Activated T-helper 2 cell treated with anti-CD3 and anti-CD28 coated beads, Interferon-gamma antibody, Interleukin-2, Interleukin-4, amounts not matched to agents 10 μg/mL and 5 μg/mL and 100 μg/mL, durations not matched to agents 14 hours and 24 hours and 36 hours (primary cell): Measurements from ENCODE around the gene HK2. TPM values are rescaled to one million over a fixed set of nuclear protein-coding genes. Genes with fewer than 3 reads are reported as not detected.
"Not testable (repeated sequence)": the region's sequence is repeated elsewhere in the genome, so short reads cannot be mapped to it uniquely, and the experiment has no call there.

Experiments used
- DNase-seq: peaks from one replicate; pipeline ENCODE4 v3.0.0; 2021; ENCODE audit warnings: low spot score
- H3K27ac Mint-ChIP-seq: one replicate; pipeline ENCODE4 v1.8.0; 2021; ENCODE audit warnings: mixed read lengths
- H3K27me3 Mint-ChIP-seq: one replicate; pipeline ENCODE4 v1.8.0; 2021; ENCODE audit warnings: low read depth, mixed read lengths
- H3K36me3 Mint-ChIP-seq: one replicate; pipeline ENCODE4 v1.8.0; 2021; ENCODE audit warnings: low read depth, mixed read lengths
- H3K4me1 Mint-ChIP-seq: one replicate; pipeline ENCODE4 v1.8.0; 2021; ENCODE audit warnings: low read depth, mixed read lengths
- H3K4me3 Mint-ChIP-seq: one replicate; pipeline ENCODE4 v1.8.0; 2021; ENCODE audit warnings: low read depth, mild to moderate bottlenecking, moderate library complexity, mixed read lengths
- H3K9me3 Mint-ChIP-seq: one replicate; pipeline ENCODE4 v1.8.0; 2021; ENCODE audit warnings: mixed read lengths
- intact Hi-C: fragments of 100-400 bp; cut with micrococcal nuclease; formaldehyde crosslinking; loops from one replicate; pipeline ENCODE4 v1.15.1; 2023
- total RNA-seq: library from RNA; stranded (reverse); gene quantifications from 2 replicates; pipeline ENCODE4 v1.2.3, GENCODE V29; 2022

HK2 gene
- total RNA-seq, 1 donor from 2014 or later, result 102 TPM

GRCh38 chr2:74855114-74855707 lies 21.3 kb downstream of the HK2 start:
- H3K27me3 Mint-ChIP-seq, H3K4me3 Mint-ChIP-seq, H3K27ac Mint-ChIP-seq, H3K9me3 Mint-ChIP-seq, DNase-seq, intact Hi-C loops: not testable (repeated sequence)
- peaks cover 70% of the 10 kb centered on the region for H3K36me3 Mint-ChIP-seq
- H3K4me1 Mint-ChIP-seq, result peaks cover 31% of the 10 kb centered on the region

- Mint-ChIP-seq H3K27me3 (no peaks in the 10 kb centered on the region), H3K4me1 (peaks cover 24% of the 10 kb centered on the region), H3K36me3 (peaks cover 69% of the 10 kb centered on the region), H3K27ac (no peak overlapping the region), H3K9me3 (no peaks in the 10 kb centered on the region), H3K4me3 (no peak overlapping the region)
- DNase-seq, result no peak
- intact Hi-C loops, result no loop called here
Measured at GRCh38 chr2:74856004-74856578, 22.2 kb downstream of the HK2 start.

DNA sequence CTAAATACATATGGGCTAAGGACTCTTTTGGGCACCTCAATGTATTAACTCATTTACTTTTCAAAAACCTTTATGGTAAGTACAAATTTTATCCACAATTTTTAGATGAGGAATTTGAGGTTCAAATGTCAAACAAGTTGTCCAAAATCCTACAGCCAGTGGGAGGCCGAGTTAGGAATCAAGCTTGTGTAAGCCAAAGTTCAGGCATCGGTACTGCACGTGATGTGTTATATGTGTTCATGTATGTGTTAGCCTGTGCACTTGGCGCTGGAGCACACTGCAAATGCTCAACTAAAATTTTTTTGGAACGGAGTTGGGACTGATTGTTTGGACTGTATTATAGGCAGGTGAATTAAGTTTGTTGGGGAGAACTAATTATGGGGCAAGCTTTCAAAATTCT lies 22.7 kb downstream of the HK2 start:
- Mint-ChIP-seq H3K4me3 (no peak overlapping the region), H3K36me3 (peaks cover 65% of the 10 kb centered on the region)
- intact Hi-C loops, result no loop called here

GRCh38 chr2:74857215-74857614 lies 23.3 kb downstream of the HK2 start:
- no peaks in the 10 kb centered on the region for H3K27me3 Mint-ChIP-seq
- H3K36me3 Mint-ChIP-seq, result peaks cover 69% of the 10 kb centered on the region
- H3K4me3 Mint-ChIP-seq, result no peak overlapping the region
- no peaks in the 10 kb centered on the region for H3K9me3 Mint-ChIP-seq
- H3K4me1 Mint-ChIP-seq, result peaks cover 26% of the 10 kb centered on the region
- no peak for DNase-seq
- H3K27ac Mint-ChIP-seq, result no peak overlapping the region
- intact Hi-C loops, result no loop called here

More for the DNA sequence above, 22.7 kb downstream of the HK2 start:
- DNase-seq, result no peak
- no peaks in the 10 kb centered on the region for H3K27me3 Mint-ChIP-seq
- H3K27ac Mint-ChIP-seq, result no peak overlapping the region
- no peaks in the 10 kb centered on the region for H3K9me3 Mint-ChIP-seq
- peaks cover 21% of the 10 kb centered on the region for H3K4me1 Mint-ChIP-seq

GRCh38 chr2:74857725-74858124 lies 23.8 kb downstream of the HK2 start:
- H3K36me3 Mint-ChIP-seq, result peaks cover 71% of the 10 kb centered on the region
- H3K4me3 Mint-ChIP-seq, result no peak overlapping the region
- no peak for DNase-seq
- H3K27me3 Mint-ChIP-seq, result no peaks in the 10 kb centered on the region
- peaks cover 30% of the 10 kb centered on the region for H3K4me1 Mint-ChIP-seq
- H3K9me3 Mint-ChIP-seq, result no peaks in the 10 kb centered on the region
- intact Hi-C loops, result loop anchor here (2.0 kb wide), 1 partner anchor 13 kb away; no protein-coding TSS in a partner anchor
- H3K27ac Mint-ChIP-seq, result no peak overlapping the region

- DNase-seq, result no peak
- intact Hi-C loops, result loop anchor here (2.0 kb wide), 1 partner anchor 13 kb away; no protein-coding TSS in a partner anchor
- Mint-ChIP-seq H3K4me3 (no peak overlapping the region), H3K9me3 (no peaks in the 10 kb centered on the region), H3K4me1 (peaks cover 33% of the 10 kb centered on the region), H3K27me3 (no peaks in the 10 kb centered on the region), H3K27ac (peak overlapping the region; percentile 24), H3K36me3 (peaks cover 72% of the 10 kb centered on the region)
Measured at GRCh38 chr2:74858281-74858680, 24.4 kb downstream of the HK2 start.

- Mint-ChIP-seq H3K27ac (no peak overlapping the region), H3K36me3 (peaks cover 64% of the 10 kb centered on the region), H3K4me3 (no peak overlapping the region), H3K9me3 (no peaks in the 10 kb centered on the region), H3K27me3 (no peaks in the 10 kb centered on the region), H3K4me1 (peaks cover 40% of the 10 kb centered on the region)
- DNase-seq, result no peak
- intact Hi-C loops, result no loop called here
Measured at GRCh38 chr2:74860079-74860478, 26.2 kb downstream of the HK2 start.

GRCh38 chr2:74860521-74860920 lies 26.6 kb downstream of the HK2 start:
- intact Hi-C loops, result no loop called here
- H3K9me3 Mint-ChIP-seq, result no peaks in the 10 kb centered on the region
- H3K4me1 Mint-ChIP-seq, result peaks cover 39% of the 10 kb centered on the region
- no peak for DNase-seq
- no peaks in the 10 kb centered on the region for H3K27me3 Mint-ChIP-seq
- no peak overlapping the region for H3K27ac Mint-ChIP-seq
- no peak overlapping the region for H3K4me3 Mint-ChIP-seq
- H3K36me3 Mint-ChIP-seq, result peaks cover 62% of the 10 kb centered on the region

DNA sequence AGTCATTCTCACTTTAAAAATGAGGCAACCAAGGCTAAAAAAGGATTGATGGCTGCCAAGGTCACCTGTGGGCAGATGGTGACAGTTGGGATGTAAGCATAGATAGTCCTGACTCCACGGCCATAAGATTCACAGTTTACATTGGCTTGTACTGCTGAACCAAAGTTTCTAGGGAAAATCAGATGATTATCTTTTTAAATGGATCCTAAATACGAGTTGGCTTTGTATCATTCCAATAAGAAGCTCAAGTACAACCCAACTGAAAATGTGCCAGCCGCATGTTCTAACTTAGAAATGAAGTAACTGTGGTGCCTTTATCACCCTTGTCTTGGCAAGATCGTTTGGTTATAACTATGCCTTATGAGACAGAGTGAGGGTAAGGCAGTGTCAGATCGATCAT lies 27.6 kb downstream of the HK2 start:
- Mint-ChIP-seq H3K4me1 (peaks cover 43% of the 10 kb centered on the region), H3K4me3 (no peak overlapping the region), H3K36me3 (peaks cover 60% of the 10 kb centered on the region), H3K27me3 (no peaks in the 10 kb centered on the region), H3K27ac (no peak overlapping the region), H3K9me3 (no peaks in the 10 kb centered on the region)
- intact Hi-C loops, result no loop called here
- DNase-seq, result no peak

DNA sequence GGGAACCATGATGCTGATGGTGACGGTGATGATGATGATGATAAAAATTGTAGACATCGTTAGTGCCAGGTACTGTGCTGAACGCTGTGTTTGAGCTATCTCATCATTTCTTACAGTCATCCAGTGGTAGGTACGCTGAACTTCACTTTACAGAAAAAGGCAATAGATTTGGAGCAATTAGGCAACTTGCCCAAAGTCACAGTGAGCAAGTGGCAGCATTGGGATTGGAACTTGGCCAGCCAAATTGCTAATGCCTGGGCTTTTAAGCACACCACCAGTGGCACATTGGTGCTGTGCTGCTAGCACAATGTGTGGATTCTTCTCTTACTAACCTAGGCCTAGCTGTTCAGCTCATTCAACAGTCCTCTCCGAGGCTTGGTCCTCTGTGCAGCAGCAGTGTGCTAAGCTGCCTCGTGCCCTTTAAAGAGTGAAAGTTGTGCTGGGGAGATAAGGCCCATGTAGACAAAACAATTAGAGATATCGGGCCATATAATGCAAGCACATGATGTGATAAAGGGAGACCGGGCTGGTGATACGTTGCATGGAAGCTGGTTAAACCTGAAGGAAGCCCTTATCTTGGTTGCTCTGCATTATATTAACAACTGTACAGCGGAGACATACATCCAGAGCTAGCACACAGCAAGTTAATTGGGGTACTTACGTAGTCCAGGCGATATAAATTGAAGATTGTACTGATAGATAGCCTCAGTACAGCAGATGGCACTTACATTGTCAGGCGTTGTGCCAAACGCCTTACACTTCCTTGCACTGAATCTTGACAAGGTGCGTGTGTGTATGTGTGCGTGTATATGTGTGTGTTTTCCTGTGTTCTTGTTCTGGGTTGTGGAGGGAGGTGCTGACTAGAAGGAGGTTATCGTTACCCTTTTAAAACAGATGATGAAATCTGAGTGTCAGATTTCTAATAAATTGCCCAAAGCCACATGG lies 28.4 kb downstream of the HK2 start:
- Mint-ChIP-seq H3K4me1 (peaks cover 40% of the 10 kb centered on the region), H3K27ac (no peak overlapping the region), H3K9me3 (no peaks in the 10 kb centered on the region), H3K4me3 (no peak overlapping the region), H3K36me3 (peaks cover 62% of the 10 kb centered on the region), H3K27me3 (no peaks in the 10 kb centered on the region)
- no peak for DNase-seq
- intact Hi-C loops, result no loop called here

DNA sequence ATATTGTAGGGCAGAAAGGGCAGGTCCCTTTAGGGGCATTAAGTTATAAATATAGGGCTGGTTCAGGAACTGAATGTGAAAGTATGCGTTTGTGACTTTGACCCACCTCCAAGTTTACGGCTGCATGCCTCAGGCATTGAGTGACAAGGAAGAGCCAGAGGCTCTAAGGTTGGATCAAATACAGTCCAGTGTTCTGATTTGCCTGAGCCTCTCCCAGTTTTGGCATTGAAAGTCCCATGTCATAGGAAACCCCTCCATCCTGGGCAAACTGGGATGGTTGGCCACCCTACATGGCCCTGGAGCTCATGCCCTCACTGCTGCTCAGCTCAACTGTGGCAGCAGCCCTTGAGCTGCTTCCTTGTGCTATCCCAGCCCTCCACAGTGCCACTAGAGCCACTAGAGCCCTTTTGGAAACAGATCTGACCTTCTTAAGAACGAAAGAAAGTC lies 29.9 kb downstream of the HK2 start:
- intact Hi-C loops, result no loop called here
- Mint-ChIP-seq H3K27me3 (no peaks in the 10 kb centered on the region), H3K27ac (no peak overlapping the region), H3K4me3 (no peak overlapping the region), H3K9me3 (no peaks in the 10 kb centered on the region), H3K36me3 (peaks cover 65% of the 10 kb centered on the region), H3K4me1 (peaks cover 44% of the 10 kb centered on the region)
- DNase-seq, result no peak

DNA sequence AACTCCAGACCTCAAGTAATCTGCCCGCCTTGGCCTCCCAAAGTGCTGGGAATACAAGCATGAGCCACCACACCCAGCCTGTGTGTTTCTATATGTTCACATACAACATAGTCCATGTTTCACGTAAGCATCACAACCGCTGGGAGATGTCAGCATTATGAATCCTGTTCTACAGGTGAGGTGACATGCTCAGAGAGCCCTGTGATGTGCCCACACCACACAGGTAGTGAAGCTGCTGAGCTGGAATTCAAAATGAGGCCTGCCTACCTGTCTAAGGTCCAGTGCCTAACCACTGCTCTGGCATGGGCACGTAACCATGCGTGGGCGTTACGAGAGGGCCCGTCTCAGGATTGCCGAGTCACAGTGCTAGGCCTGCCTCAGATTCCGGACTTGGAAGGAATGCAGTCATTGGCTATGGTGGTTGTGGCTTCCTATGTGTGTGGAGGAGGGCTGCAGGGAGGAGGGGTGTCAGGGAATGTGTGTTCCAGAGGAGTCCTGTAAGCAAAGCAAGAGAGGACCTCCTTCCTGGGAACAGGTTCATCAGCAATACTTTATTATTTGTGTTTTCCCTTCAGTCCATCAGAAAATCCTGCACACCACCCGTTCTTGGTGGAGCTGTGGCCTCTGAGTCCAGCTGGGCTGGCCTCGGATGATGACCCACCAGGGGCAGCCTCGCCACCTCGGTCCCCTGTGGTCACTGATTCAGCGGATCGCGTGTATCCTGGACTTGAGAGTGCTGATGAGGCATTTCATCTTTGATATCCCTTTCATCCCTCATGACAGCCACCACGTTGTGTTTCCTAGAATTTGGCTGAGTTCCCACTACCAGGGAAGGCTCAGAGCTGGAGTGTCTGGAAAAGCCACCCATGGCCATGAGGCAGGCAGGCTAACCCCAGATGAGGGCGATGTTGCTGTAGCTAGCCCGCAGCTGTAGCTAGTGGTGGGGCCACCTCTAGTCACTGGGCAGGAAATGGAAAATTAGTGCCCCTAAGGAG lies 31.1 kb downstream of the HK2 start:
- Mint-ChIP-seq H3K4me1 (peaks cover 46% of the 10 kb centered on the region), H3K27ac (no peak overlapping the region), H3K9me3 (no peaks in the 10 kb centered on the region), H3K4me3 (no peak overlapping the region), H3K36me3 (peaks cover 75% of the 10 kb centered on the region), H3K27me3 (no peaks in the 10 kb centered on the region)
- intact Hi-C loops, result no loop called here
- no peak for DNase-seq
